ENCODE measurements around the gene C1orf210. TPM values are rescaled to one million over a fixed set of nuclear protein-coding genes. Genes with fewer than 3 reads are reported as not detected.

The C1orf210 gene
- total and polyA plus RNA-seq, 3 experiments from 2014 or later, result not detected

- H3K27me3 ChIP-seq (ENCODE audit: insufficient read depth, low read length, poor library complexity, severe bottlenecking), result no peaks in the 10 kb centered on the region
- Mint-ChIP-seq H3K4me3 (no peak overlapping the region), H3K36me3 (no peaks in the 10 kb centered on the region), H3K4me1 (peaks cover 16 to 29% (median 25%) of the 10 kb centered on the region in 3 donors), H3K27ac (no peak overlapping the region), H3K27me3 (peaks cover 11 to 39% of the 10 kb centered on the region in 2 donors), H3K9me3 (peaks cover 0 to 8% (median 0%) of the 10 kb centered on the region in 5 donors)
- CTCF ChIA-PET, result no interaction called here
- no peaks in the 10 kb centered on the region for H3K36me3 ChIP-seq (ENCODE audit: insufficient read depth, low read length)
- no peak overlapping the region for H3K27ac ChIP-seq (ENCODE audit: low read depth, low read length)
- no peak overlapping the region for H3K4me3 ChIP-seq (ENCODE audit: low read length)
- no peaks in the 10 kb centered on the region for H3K9me3 ChIP-seq (ENCODE audit: low read length)
- POLR2A ChIA-PET, result no interaction called here
- DNase-seq, result no peak
- H3K4me1 ChIP-seq (ENCODE audit: insufficient read depth, low read length), result peaks cover 10% of the 10 kb centered on the region
Measured at GRCh38 chr1:43272161-43272560, 13.2 kb downstream of the C1orf210 start.

- Mint-ChIP-seq H3K4me3 (peak overlapping the region in 5 of 7 donors; percentile 2 to 66 (median 45)), H3K27ac (peak overlapping the region in 4 of 8 donors; percentile 2 to 60 (median 30)), H3K9me3 (peaks cover 0 to 8% (median 0%) of the 10 kb centered on the region in 5 donors), H3K36me3 (no peaks in the 10 kb centered on the region), H3K27me3 (peaks cover 11 to 38% of the 10 kb centered on the region in 2 donors), H3K4me1 (peaks cover 16 to 29% (median 25%) of the 10 kb centered on the region in 3 donors)
- Histone ChIP-seq H3K27me3 (ENCODE audit: insufficient read depth, low read length, poor library complexity, severe bottlenecking) (no peaks in the 10 kb centered on the region), H3K4me3 (ENCODE audit: low read length) (no peak overlapping the region), H3K4me1 (ENCODE audit: insufficient read depth, low read length) (peaks cover 10% of the 10 kb centered on the region), H3K27ac (ENCODE audit: low read depth, low read length) (no peak overlapping the region), H3K9me3 (ENCODE audit: low read length) (no peaks in the 10 kb centered on the region), H3K36me3 (ENCODE audit: insufficient read depth, low read length) (no peaks in the 10 kb centered on the region)
- DNase-seq, result no peak
- CTCF ChIA-PET, result no interaction called here
- POLR2A ChIA-PET, result no interaction called here
Measured at GRCh38 chr1:43271186-43272118, 13.9 kb downstream of the C1orf210 start.

GRCh38 chr1:43270421-43271095, 14.8 kb downstream of the C1orf210 start:
- Mint-ChIP-seq H3K36me3 (no peaks in the 10 kb centered on the region), H3K9me3 (peaks cover 0 to 8% (median 0%) of the 10 kb centered on the region in 5 donors), H3K4me1 (peaks cover 16 to 28% (median 25%) of the 10 kb centered on the region in 3 donors), H3K4me3 (peak overlapping the region in 6 of 7 donors; percentile 24 to 66 (median 54)), H3K27ac (peak overlapping the region in 2 of 8 donors; percentile 40 to 54), H3K27me3 (peaks cover 13 to 35% of the 10 kb centered on the region in 2 donors)
- Histone ChIP-seq H3K36me3 (ENCODE audit: insufficient read depth, low read length) (no peaks in the 10 kb centered on the region), H3K27me3 (ENCODE audit: insufficient read depth, low read length, poor library complexity, severe bottlenecking) (no peaks in the 10 kb centered on the region), H3K27ac (ENCODE audit: low read depth, low read length) (no peak overlapping the region), H3K4me3 (ENCODE audit: low read length) (no peak overlapping the region), H3K9me3 (ENCODE audit: low read length) (no peaks in the 10 kb centered on the region), H3K4me1 (ENCODE audit: insufficient read depth, low read length) (peaks cover 10% of the 10 kb centered on the region)
- no peak for DNase-seq
- POLR2A ChIA-PET, result no interaction called here
- CTCF ChIA-PET, result no interaction called here

- Histone ChIP-seq H3K36me3 (ENCODE audit: insufficient read depth, low read length) (no peaks in the 10 kb centered on the region), H3K9me3 (ENCODE audit: low read length) (no peaks in the 10 kb centered on the region), H3K27me3 (ENCODE audit: insufficient read depth, low read length, poor library complexity, severe bottlenecking) (no peaks in the 10 kb centered on the region), H3K4me1 (ENCODE audit: insufficient read depth, low read length) (peaks cover 8% of the 10 kb centered on the region), H3K27ac (ENCODE audit: low read depth, low read length) (no peak within 1 kb of the TSS), H3K4me3 (ENCODE audit: low read length) (no peak within 1 kb of the TSS)
- peaks cover 13 to 35% of the 10 kb centered on the region in 2 donors for H3K27me3 Mint-ChIP-seq
- ChIA-PET CTCF (no interaction called here), POLR2A (no interaction called here)
- H3K4me3 Mint-ChIP-seq, result peak within 1 kb of the TSS in 6 of 7 donors; percentile 24 to 66 (median 54)
- peaks cover 12 to 21% (median 20%) of the 10 kb centered on the region in 3 donors for H3K4me1 Mint-ChIP-seq
- H3K9me3 Mint-ChIP-seq, result peaks cover 0 to 4% (median 0%) of the 10 kb centered on the region in 5 donors
- no peaks in the 10 kb centered on the region for H3K36me3 Mint-ChIP-seq
- peak within 1 kb of the TSS in 2 of 8 donors; percentile 40 to 54 for H3K27ac Mint-ChIP-seq
- DNase-seq, result no peak
Measured at GRCh38 chr1:43269627-43270375, 15.6 kb downstream of the C1orf210 start, which contains the start of gene TMEM125. Gene TMEM125 (plus strand): TSS chr1:43269983. CDS start chr1:43272723, 2,740 bp downstream.

GRCh38 chr1:43267818-43268425, 17.5 kb downstream of the C1orf210 start:
- no peak for DNase-seq
- Histone ChIP-seq H3K4me3 (ENCODE audit: low read length) (no peak overlapping the region), H3K27ac (ENCODE audit: low read depth, low read length) (no peak overlapping the region), H3K36me3 (ENCODE audit: insufficient read depth, low read length) (no peaks in the 10 kb centered on the region), H3K9me3 (ENCODE audit: low read length) (no peaks in the 10 kb centered on the region), H3K4me1 (ENCODE audit: insufficient read depth, low read length) (no peaks in the 10 kb centered on the region), H3K27me3 (ENCODE audit: insufficient read depth, low read length, poor library complexity, severe bottlenecking) (no peaks in the 10 kb centered on the region)
- Mint-ChIP-seq H3K4me3 (no peak overlapping the region), H3K9me3 (peaks cover 0 to 5% (median 2%) of the 10 kb centered on the region in 5 donors), H3K36me3 (no peaks in the 10 kb centered on the region), H3K4me1 (peaks cover 7 to 14% (median 14%) of the 10 kb centered on the region in 3 donors), H3K27ac (no peak overlapping the region), H3K27me3 (peaks cover 13 to 40% of the 10 kb centered on the region in 2 donors)
- ChIA-PET POLR2A (no interaction called here), CTCF (no interaction called here)

- H3K36me3 ChIP-seq (ENCODE audit: insufficient read depth, low read length), result no peaks in the 10 kb centered on the region
- Mint-ChIP-seq H3K27ac (peak overlapping the region in 1 of 8 donors; percentile 10), H3K4me3 (no peak overlapping the region), H3K27me3 (peaks cover 13 to 40% of the 10 kb centered on the region in 2 donors), H3K36me3 (no peaks in the 10 kb centered on the region), H3K4me1 (peaks cover 7 to 14% (median 14%) of the 10 kb centered on the region in 3 donors), H3K9me3 (peaks cover 0 to 5% (median 2%) of the 10 kb centered on the region in 5 donors)
- no peak overlapping the region for H3K4me3 ChIP-seq (ENCODE audit: low read length)
- no peak for DNase-seq
- ChIA-PET POLR2A (no interaction called here), CTCF (no interaction called here)
- H3K27ac ChIP-seq (ENCODE audit: low read depth, low read length), result no peak overlapping the region
- H3K9me3 ChIP-seq (ENCODE audit: low read length), result no peaks in the 10 kb centered on the region
- no peaks in the 10 kb centered on the region for H3K27me3 ChIP-seq (ENCODE audit: insufficient read depth, low read length, poor library complexity, severe bottlenecking)
- no peaks in the 10 kb centered on the region for H3K4me1 ChIP-seq (ENCODE audit: insufficient read depth, low read length)
Measured at GRCh38 chr1:43267291-43267805, 18.0 kb downstream of the C1orf210 start.

- no peaks in the 10 kb centered on the region for H3K4me1 ChIP-seq (ENCODE audit: insufficient read depth, low read length)
- no peaks in the 10 kb centered on the region for H3K36me3 Mint-ChIP-seq
- no peak overlapping the region for H3K4me3 Mint-ChIP-seq
- peaks cover 0 to 5% (median 2%) of the 10 kb centered on the region in 5 donors for H3K9me3 Mint-ChIP-seq
- H3K27ac ChIP-seq (ENCODE audit: low read depth, low read length), result no peak overlapping the region
- H3K27me3 Mint-ChIP-seq, result peaks cover 13 to 37% of the 10 kb centered on the region in 2 donors
- H3K27me3 ChIP-seq (ENCODE audit: insufficient read depth, low read length, poor library complexity, severe bottlenecking), result no peaks in the 10 kb centered on the region
- no peaks in the 10 kb centered on the region for H3K9me3 ChIP-seq (ENCODE audit: low read length)
- peaks cover 7 to 14% (median 14%) of the 10 kb centered on the region in 3 donors for H3K4me1 Mint-ChIP-seq
- no peaks in the 10 kb centered on the region for H3K36me3 ChIP-seq (ENCODE audit: insufficient read depth, low read length)
- ChIA-PET CTCF (no interaction called here), POLR2A (no interaction called here)
- H3K27ac Mint-ChIP-seq, result no peak overlapping the region
- no peak for DNase-seq
- H3K4me3 ChIP-seq (ENCODE audit: low read length), result no peak overlapping the region
Measured at GRCh38 chr1:43266881-43267280, 18.5 kb downstream of the C1orf210 start.

All from CD8-positive, alpha-beta memory T cell (primary cell).